WTC11 (cell line): ENCODE results near the gene IVNS1ABP. TPM values are rescaled to one million over a fixed set of nuclear protein-coding genes. Genes with fewer than 3 reads are reported as not detected.

Source experiments
- ATAC-seq: fragments of 200-7000 bp; cut with Tn5 transposase; 2 replicates; pipeline ENCODE4 v1.10.0; 2021; ENCODE audit warnings: mild to moderate bottlenecking, moderate library complexity
- CTCF ChIA-PET: fragments of 300-600 bp; sonication (Branson Sonifier 250); formaldehyde crosslinking; loops from one replicate; lab custom pipeline; 2021; ENCODE audit warnings: antibody characterized with exemption; lab: Charles Lee
- POLR2A ChIA-PET: fragments of 350-600 bp; sonication (Branson Sonifier 250); formaldehyde crosslinking; loops from one replicate; lab custom pipeline; 2021; ENCODE audit warnings: antibody characterized with exemption; lab: Charles Lee
- DNase-seq: peaks from one replicate; pipeline ENCODE4 v3.0.0; 2021; ENCODE audit warnings: low spot score
- H3K27ac Mint-ChIP-seq: 2 replicates; pipeline ENCODE4 v1.8.0; 2021; ENCODE audit warnings: mixed read lengths
- H3K27me3 Mint-ChIP-seq: 2 replicates; pipeline ENCODE4 v1.8.0; 2021; ENCODE audit warnings: low read depth, mild to moderate bottlenecking, moderate library complexity, mixed read lengths
- H3K36me3 Mint-ChIP-seq: 2 replicates; pipeline ENCODE4 v1.8.0; 2021; ENCODE audit warnings: mixed read lengths
- H3K4me1 Mint-ChIP-seq: 2 replicates; pipeline ENCODE4 v1.8.0; 2022; ENCODE audit warnings: mixed read lengths
- H3K4me3 Mint-ChIP-seq: 2 replicates; pipeline ENCODE4 v1.8.0; 2021; ENCODE audit warnings: mild to moderate bottlenecking, moderate library complexity, mixed read lengths
- H3K9me3 Mint-ChIP-seq: 2 replicates; pipeline ENCODE4 v1.8.0; 2021; ENCODE audit warnings: mixed read lengths
- AFF4 ChIP-seq: sonication (generic); formaldehyde crosslinking; IDR thresholded peaks from 2 replicates; pipeline ENCODE4 v1.8.1; 2023; ENCODE audit warnings: mild to moderate bottlenecking, missing genetic modification reagents, borderline replicate concordance
- ATF1 ChIP-seq: sonication (generic); formaldehyde crosslinking; IDR thresholded peaks from 2 replicates; pipeline ENCODE4 v1.8.1; 2023; ENCODE audit warnings: mild to moderate bottlenecking, moderate library complexity, missing genetic modification reagents
- ATF2 ChIP-seq: sonication (generic); formaldehyde crosslinking; IDR thresholded peaks from 2 replicates; pipeline ENCODE4 v1.8.1; 2022; ENCODE audit warnings: low read depth, missing genetic modification reagents, borderline replicate concordance
- CBFB ChIP-seq: sonication (generic); formaldehyde crosslinking; IDR thresholded peaks from 2 replicates; pipeline ENCODE4 v1.8.1; 2022; ENCODE audit warnings: mild to moderate bottlenecking, low read depth, missing genetic modification reagents
- GTF2I ChIP-seq: fragments of 250-450 bp; sonication (Bioruptor Pico); conservative IDR thresholded peaks from 2 replicates; pipeline ENCODE4 v1.4.0; 2021; ENCODE audit warnings: mild to moderate bottlenecking
- KAT7 ChIP-seq: sonication (generic); formaldehyde crosslinking; IDR thresholded peaks from 2 replicates; pipeline ENCODE4 v1.8.1; 2023; ENCODE audit warnings: missing genetic modification reagents, mild to moderate bottlenecking, borderline replicate concordance
- NR2C2 ChIP-seq: sonication (generic); formaldehyde crosslinking; IDR thresholded peaks from 2 replicates; pipeline ENCODE4 v1.8.0; 2022; ENCODE audit warnings: mild to moderate bottlenecking, missing genetic modification reagents
- PRRX2 ChIP-seq: fragments of 250-450 bp; sonication (Bioruptor Pico); IDR thresholded peaks from 2 replicates; pipeline ENCODE4 v1.8.0; 2021; ENCODE audit warnings: mild to moderate bottlenecking
- SMAD4 ChIP-seq: sonication (generic); formaldehyde crosslinking; IDR thresholded peaks from 2 replicates; pipeline ENCODE4 v1.8.0; 2022; ENCODE audit warnings: mild to moderate bottlenecking, missing genetic modification reagents
- ZNF317 ChIP-seq: sonication (generic); formaldehyde crosslinking; IDR thresholded peaks from 2 replicates; pipeline ENCODE4 v1.8.1; 2023; ENCODE audit warnings: low read depth, mild to moderate bottlenecking, moderate library complexity, missing genetic modification reagents, borderline replicate concordance
- total RNA-seq: library from RNA; stranded (reverse); gene quantifications from 3 replicates; pipeline ENCODE4 v1.2.3, GENCODE V29; 2021
- TF ChIP-seq, protein P1 (sequence below): sonication (generic); formaldehyde crosslinking; IDR thresholded peaks from 2 replicates; pipeline ENCODE4 v1.8.0; 2023; ENCODE audit warnings: missing genetic modification reagents
- TF ChIP-seq, protein P2 (sequence below): fragments of 250-450 bp; sonication (Bioruptor Pico); IDR thresholded peaks from 2 replicates; pipeline ENCODE4 v1.9.0; 2021; ENCODE audit warnings: mild to moderate bottlenecking, borderline replicate concordance
- TF ChIP-seq, protein P3 (sequence below): sonication (generic); formaldehyde crosslinking; IDR thresholded peaks from 2 replicates; pipeline ENCODE4 v1.8.1; 2022; ENCODE audit warnings: missing genetic modification reagents, borderline replicate concordance
- TF ChIP-seq, protein P4 (sequence below): sonication (generic); formaldehyde crosslinking; IDR thresholded peaks from 2 replicates; pipeline ENCODE4 v1.8.1; 2022; ENCODE audit warnings: low read depth, mild to moderate bottlenecking, moderate library complexity, missing genetic modification reagents, borderline replicate concordance
- TF ChIP-seq, protein P5 (sequence below): fragments of 250-450 bp; sonication (Bioruptor Pico); conservative IDR thresholded peaks from 2 replicates; pipeline ENCODE4 v1.9.0; 2021; ENCODE audit warnings: mild to moderate bottlenecking

IVNS1ABP gene
- total RNA-seq, 1 experiment from 2014 or later = 159 TPM

GRCh38 chr1:185260611-185261010, 56.4 kb downstream of the IVNS1ABP start:
- no peaks in the 10 kb centered on the region for H3K9me3 Mint-ChIP-seq
- no peak for ATAC-seq
- no peak overlapping the region for H3K4me3 Mint-ChIP-seq
- H3K27ac Mint-ChIP-seq = no peak overlapping the region
- peaks cover 20% of the 10 kb centered on the region for H3K4me1 Mint-ChIP-seq
- no peaks in the 10 kb centered on the region for H3K27me3 Mint-ChIP-seq
- ChIA-PET CTCF (no interaction called here), POLR2A (no interaction called here)
- H3K36me3 Mint-ChIP-seq = no peaks in the 10 kb centered on the region
- DNase-seq = no peak
- TF ChIP-seq, protein P1, sequence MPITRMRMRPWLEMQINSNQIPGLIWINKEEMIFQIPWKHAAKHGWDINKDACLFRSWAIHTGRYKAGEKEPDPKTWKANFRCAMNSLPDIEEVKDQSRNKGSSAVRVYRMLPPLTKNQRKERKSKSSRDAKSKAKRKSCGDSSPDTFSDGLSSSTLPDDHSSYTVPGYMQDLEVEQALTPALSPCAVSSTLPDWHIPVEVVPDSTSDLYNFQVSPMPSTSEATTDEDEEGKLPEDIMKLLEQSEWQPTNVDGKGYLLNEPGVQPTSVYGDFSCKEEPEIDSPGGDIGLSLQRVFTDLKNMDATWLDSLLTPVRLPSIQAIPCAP = no peak
- no peak for TF ChIP-seq ATF2
- TF ChIP-seq NR2C2 (CRISPR knock-in tag) = no peak
- TF ChIP-seq AFF4 (CRISPR knock-in tag) = no peak
- TF ChIP-seq ZNF317 (CRISPR knock-in tag) = no peak
- no peak for TF ChIP-seq ATF1 (CRISPR knock-in tag)
- no peak for TF ChIP-seq CBFB (CRISPR knock-in tag)
- TF ChIP-seq, protein P2, sequence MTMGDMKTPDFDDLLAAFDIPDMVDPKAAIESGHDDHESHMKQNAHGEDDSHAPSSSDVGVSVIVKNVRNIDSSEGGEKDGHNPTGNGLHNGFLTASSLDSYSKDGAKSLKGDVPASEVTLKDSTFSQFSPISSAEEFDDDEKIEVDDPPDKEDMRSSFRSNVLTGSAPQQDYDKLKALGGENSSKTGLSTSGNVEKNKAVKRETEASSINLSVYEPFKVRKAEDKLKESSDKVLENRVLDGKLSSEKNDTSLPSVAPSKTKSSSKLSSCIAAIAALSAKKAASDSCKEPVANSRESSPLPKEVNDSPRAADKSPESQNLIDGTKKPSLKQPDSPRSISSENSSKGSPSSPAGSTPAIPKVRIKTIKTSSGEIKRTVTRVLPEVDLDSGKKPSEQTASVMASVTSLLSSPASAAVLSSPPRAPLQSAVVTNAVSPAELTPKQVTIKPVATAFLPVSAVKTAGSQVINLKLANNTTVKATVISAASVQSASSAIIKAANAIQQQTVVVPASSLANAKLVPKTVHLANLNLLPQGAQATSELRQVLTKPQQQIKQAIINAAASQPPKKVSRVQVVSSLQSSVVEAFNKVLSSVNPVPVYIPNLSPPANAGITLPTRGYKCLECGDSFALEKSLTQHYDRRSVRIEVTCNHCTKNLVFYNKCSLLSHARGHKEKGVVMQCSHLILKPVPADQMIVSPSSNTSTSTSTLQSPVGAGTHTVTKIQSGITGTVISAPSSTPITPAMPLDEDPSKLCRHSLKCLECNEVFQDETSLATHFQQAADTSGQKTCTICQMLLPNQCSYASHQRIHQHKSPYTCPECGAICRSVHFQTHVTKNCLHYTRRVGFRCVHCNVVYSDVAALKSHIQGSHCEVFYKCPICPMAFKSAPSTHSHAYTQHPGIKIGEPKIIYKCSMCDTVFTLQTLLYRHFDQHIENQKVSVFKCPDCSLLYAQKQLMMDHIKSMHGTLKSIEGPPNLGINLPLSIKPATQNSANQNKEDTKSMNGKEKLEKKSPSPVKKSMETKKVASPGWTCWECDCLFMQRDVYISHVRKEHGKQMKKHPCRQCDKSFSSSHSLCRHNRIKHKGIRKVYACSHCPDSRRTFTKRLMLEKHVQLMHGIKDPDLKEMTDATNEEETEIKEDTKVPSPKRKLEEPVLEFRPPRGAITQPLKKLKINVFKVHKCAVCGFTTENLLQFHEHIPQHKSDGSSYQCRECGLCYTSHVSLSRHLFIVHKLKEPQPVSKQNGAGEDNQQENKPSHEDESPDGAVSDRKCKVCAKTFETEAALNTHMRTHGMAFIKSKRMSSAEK = no peak

DNA sequence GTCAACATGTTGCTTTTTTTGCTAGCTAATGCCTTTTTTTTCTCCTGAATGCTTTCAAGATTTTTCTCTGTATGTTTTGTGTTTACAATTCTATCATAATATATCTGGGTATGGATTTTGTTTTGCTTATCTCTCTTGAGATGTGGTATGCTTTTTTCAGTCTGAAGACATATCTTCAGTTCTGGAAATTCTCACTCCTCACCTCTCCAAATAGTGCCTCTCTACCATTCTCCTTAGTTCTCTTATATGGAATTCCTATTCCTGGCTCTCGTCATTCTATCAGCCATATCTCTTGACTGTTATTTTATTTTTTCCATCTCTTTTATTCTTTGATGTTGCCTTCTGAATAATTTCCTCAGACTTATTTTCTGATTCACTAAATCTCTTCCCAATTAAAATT, 58.4 kb downstream of the IVNS1ABP start:
- CTCF ChIA-PET = no interaction called here
- no peak for DNase-seq
- Mint-ChIP-seq H3K36me3 (peaks cover 5% of the 10 kb centered on the region), H3K4me3 (no peak overlapping the region), H3K4me1 (peaks cover 20% of the 10 kb centered on the region), H3K27ac (no peak overlapping the region), H3K9me3 (peaks cover 5% of the 10 kb centered on the region)
- POLR2A ChIA-PET = no interaction called here
- ATAC-seq = no peak
- TF ChIP-seq GTF2I = no peak
- TF ChIP-seq, protein P3, sequence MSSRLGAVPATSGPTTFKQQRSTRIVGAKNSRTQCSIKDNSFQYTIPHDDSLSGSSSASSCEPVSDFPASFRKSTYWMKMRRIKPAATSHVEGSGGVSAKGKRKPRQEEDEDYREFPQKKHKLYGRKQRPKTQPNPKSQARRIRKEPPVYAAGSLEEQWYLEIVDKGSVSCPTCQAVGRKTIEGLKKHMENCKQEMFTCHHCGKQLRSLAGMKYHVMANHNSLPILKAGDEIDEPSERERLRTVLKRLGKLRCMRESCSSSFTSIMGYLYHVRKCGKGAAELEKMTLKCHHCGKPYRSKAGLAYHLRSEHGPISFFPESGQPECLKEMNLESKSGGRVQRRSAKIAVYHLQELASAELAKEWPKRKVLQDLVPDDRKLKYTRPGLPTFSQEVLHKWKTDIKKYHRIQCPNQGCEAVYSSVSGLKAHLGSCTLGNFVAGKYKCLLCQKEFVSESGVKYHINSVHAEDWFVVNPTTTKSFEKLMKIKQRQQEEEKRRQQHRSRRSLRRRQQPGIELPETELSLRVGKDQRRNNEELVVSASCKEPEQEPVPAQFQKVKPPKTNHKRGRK = no peak
- TF ChIP-seq, all 79 proteins: peak for 0
- no peaks in the 10 kb centered on the region for H3K27me3 Mint-ChIP-seq

- POLR2A ChIA-PET = no interaction called here
- Mint-ChIP-seq H3K27me3 (no peaks in the 10 kb centered on the region), H3K4me1 (peaks cover 20% of the 10 kb centered on the region), H3K4me3 (peak overlapping the region; percentile 74), H3K27ac (no peak overlapping the region), H3K36me3 (peaks cover 5% of the 10 kb centered on the region), H3K9me3 (peaks cover 5% of the 10 kb centered on the region)
- ATAC-seq (no peak), DNase-seq (no peak)
- CTCF ChIA-PET = interaction anchor here (1.0 kb wide), 1 partner anchor 339 kb away, joined by 3 read pairs; no protein-coding TSS in a partner anchor
- no peak for TF ChIP-seq SMAD4 (CRISPR knock-in tag)
- TF ChIP-seq, protein P4, sequence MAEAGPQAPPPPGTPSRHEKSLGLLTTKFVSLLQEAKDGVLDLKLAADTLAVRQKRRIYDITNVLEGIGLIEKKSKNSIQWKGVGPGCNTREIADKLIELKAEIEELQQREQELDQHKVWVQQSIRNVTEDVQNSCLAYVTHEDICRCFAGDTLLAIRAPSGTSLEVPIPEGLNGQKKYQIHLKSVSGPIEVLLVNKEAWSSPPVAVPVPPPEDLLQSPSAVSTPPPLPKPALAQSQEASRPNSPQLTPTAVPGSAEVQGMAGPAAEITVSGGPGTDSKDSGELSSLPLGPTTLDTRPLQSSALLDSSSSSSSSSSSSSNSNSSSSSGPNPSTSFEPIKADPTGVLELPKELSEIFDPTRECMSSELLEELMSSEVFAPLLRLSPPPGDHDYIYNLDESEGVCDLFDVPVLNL (CRISPR knock-in tag) = no peak
- TF ChIP-seq PRRX2 = no peak
- no peak for TF ChIP-seq KAT7 (CRISPR knock-in tag)
- TF ChIP-seq, protein P5, sequence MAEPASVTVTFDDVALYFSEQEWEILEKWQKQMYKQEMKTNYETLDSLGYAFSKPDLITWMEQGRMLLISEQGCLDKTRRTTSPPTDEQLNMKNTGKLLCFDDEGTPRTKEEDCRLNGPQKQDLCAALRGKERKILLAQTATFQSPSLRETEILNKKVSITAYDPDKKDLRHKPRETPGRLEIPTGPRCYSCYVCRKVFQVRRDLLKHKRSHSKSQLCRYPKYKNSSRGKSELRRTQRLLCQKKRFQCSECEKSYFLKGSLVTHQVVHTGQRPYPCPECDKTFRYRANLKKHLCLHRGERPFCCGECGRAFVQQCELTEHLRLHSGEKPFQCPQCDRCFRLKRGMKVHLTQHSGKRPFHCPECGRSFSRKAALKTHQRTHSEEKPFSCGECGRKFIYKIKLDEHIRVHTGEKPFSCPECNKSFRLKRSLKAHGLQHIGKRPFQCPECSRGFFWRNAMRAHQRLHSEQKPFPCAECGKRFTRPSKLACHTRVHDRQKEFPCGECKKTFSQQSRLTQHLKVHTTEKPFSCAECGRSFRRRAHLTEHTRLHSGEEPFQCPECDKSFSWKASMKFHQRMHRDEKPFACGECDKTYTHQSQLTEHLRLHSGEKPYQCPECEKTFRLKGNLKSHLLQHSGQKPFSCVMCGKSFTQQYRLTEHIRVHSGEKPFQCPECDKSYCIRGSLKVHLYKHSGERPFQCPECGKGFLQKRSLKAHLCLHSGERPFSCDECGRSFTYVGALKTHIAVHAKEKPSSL = no peak
Measured at GRCh38 chr1:185257950-185258208, 59.2 kb downstream of the IVNS1ABP start.
